ENCODE results near the gene CD44. TPM values are rescaled to one million over a fixed set of nuclear protein-coding genes. Genes with fewer than 3 reads are reported as not detected.

The CD44 gene
- total RNA-seq, 4 donors from 2014 or later: 19.5 to 32.5 (median 29.2) TPM

GRCh38 chr11:35248558-35249323 is 109.8 kb downstream of the CD44 start:
- DNase-seq (no peak), ATAC-seq (no peak)
- TF ChIP-seq CTCF (IDR thresholded peaks at IDR 0.05 in 4 of 5, conservative IDR thresholded peaks at IDR 0.05 in 1 of 5) (no peak), POLR2A (IDR thresholded peaks at IDR 0.05) (no peak)
- no peaks in the 10 kb centered on the region for H3K36me3 ChIP-seq
- in situ Hi-C loops (cut with MboI; ENCODE audit: low sequenced_read_pairs in 4 of 4): loop anchor here in 1 of 4 donors (10.0 to 25.0 kb wide), 2 partner anchors 146 to 661 kb away; no protein-coding TSS in a partner anchor
- no peak overlapping the region for H3K4me3 ChIP-seq
- H3K27me3 ChIP-seq: no peaks in the 10 kb centered on the region
- H3K4me1 ChIP-seq: peaks cover 4 to 9% of the 10 kb centered on the region in 2 donors
- intact Hi-C loops (cut with DNase I; ENCODE audit: low total_unique reads): loop anchor here (10.0 kb wide), 1 partner anchor 116 kb away; no protein-coding TSS in a partner anchor
- H3K27ac ChIP-seq: no peak overlapping the region
- H3K9me3 ChIP-seq: no peaks in the 10 kb centered on the region

- ATAC-seq (no peak), DNase-seq (no peak)
- H3K36me3 ChIP-seq: no peaks in the 10 kb centered on the region
- no peaks in the 10 kb centered on the region for H3K9me3 ChIP-seq
- intact Hi-C loops (cut with DNase I; ENCODE audit: low total_unique reads) (no loop called here), in situ Hi-C loops (cut with MboI; ENCODE audit: low sequenced_read_pairs in 4 of 4) (no loop called here)
- no peaks in the 10 kb centered on the region for H3K27me3 ChIP-seq
- no peak for TF ChIP-seq POLR2A (IDR thresholded peaks at IDR 0.05)
- no peak for TF ChIP-seq CTCF (IDR thresholded peaks at IDR 0.05 in 4 of 5, conservative IDR thresholded peaks at IDR 0.05 in 1 of 5)
- H3K4me3 ChIP-seq: no peak overlapping the region
- no peak overlapping the region for H3K27ac ChIP-seq
- H3K4me1 ChIP-seq: peaks cover 4 to 9% of the 10 kb centered on the region in 2 donors
Observed at GRCh38 chr11:35250192-35250591, 111.2 kb downstream of the CD44 start.

GRCh38 chr11:35250621-35251020 is 111.7 kb downstream of the CD44 start:
- no peak for TF ChIP-seq POLR2A (IDR thresholded peaks at IDR 0.05)
- TF ChIP-seq CTCF (IDR thresholded peaks at IDR 0.05 in 4 of 5, conservative IDR thresholded peaks at IDR 0.05 in 1 of 5): no peak
- Histone ChIP-seq H3K36me3 (no peaks in the 10 kb centered on the region), H3K27ac (no peak overlapping the region), H3K9me3 (no peaks in the 10 kb centered on the region), H3K4me1 (peaks cover 4 to 9% of the 10 kb centered on the region in 2 donors), H3K27me3 (no peaks in the 10 kb centered on the region), H3K4me3 (no peak overlapping the region)
- peak in 1 of 2 donors; percentile 14 for DNase-seq
- in situ Hi-C loops (cut with MboI; ENCODE audit: low sequenced_read_pairs in 4 of 4): no loop called here
- ATAC-seq: no peak
- intact Hi-C loops (cut with DNase I; ENCODE audit: low total_unique reads): no loop called here

- H3K36me3 ChIP-seq: no peaks in the 10 kb centered on the region
- in situ Hi-C loops (cut with MboI; ENCODE audit: low sequenced_read_pairs in 4 of 4): no loop called here
- TF ChIP-seq POLR2A (IDR thresholded peaks at IDR 0.05) (no peak), CTCF (IDR thresholded peaks at IDR 0.05 in 4 of 5, conservative IDR thresholded peaks at IDR 0.05 in 1 of 5) (no peak)
- H3K27ac ChIP-seq: no peak overlapping the region
- H3K4me3 ChIP-seq: no peak overlapping the region
- H3K4me1 ChIP-seq: no peaks in the 10 kb centered on the region
- intact Hi-C loops (cut with DNase I; ENCODE audit: low total_unique reads): no loop called here
- ATAC-seq (no peak), DNase-seq (no peak)
- no peaks in the 10 kb centered on the region for H3K27me3 ChIP-seq
- no peaks in the 10 kb centered on the region for H3K9me3 ChIP-seq
Observed at GRCh38 chr11:35253237-35253636, 114.3 kb downstream of the CD44 start.

Data from gastrocnemius medialis (tissue), 4 donors.